MM.1S (cell line): ENCODE data around the gene KRT73.

ENCODE experiments used
- DNase-seq: peaks from one replicate; pipeline ENCODE4 v3.0.0-alpha.2; 2015
- H2AFZ ChIP-seq: fragments of 300-600 bp; sonication (generic); 2 replicates; pipeline ENCODE4 v1.6.0; 2016; ENCODE audit warnings: antibody characterized with exemption, low read length
- H3F3A ChIP-seq: fragments of 300-600 bp; sonication (generic); 2 replicates; pipeline ENCODE4 v1.6.1; 2016; ENCODE audit warnings: mild to moderate bottlenecking, antibody characterized with exemption, low read length, moderate library complexity, mixed read lengths; ENCODE audit not compliant: insufficient read depth
- H3K27ac ChIP-seq: fragments of 300-600 bp; sonication (generic); 2 replicates; pipeline ENCODE4 v1.5.1; 2016; ENCODE audit warnings: mild to moderate bottlenecking, low read length
- H3K27me3 ChIP-seq: fragments of 300-600 bp; sonication (generic); replicated peaks from 2 replicates; pipeline ENCODE4 v1.6.0; 2016; ENCODE audit warnings: low read length; ENCODE audit not compliant: insufficient read depth
- H3K36me3 ChIP-seq: fragments of 300-600 bp; sonication (generic); replicated peaks from 2 replicates; pipeline ENCODE4 v1.6.1; 2016; ENCODE audit warnings: mild to moderate bottlenecking, low read length, mixed read lengths; ENCODE audit not compliant: insufficient read depth
- H3K4me1 ChIP-seq: fragments of 300-600 bp; sonication (generic); 2 replicates; pipeline ENCODE4 v1.6.1; 2016; ENCODE audit warnings: low read length, mixed read lengths
- H3K4me2 ChIP-seq: fragments of 300-600 bp; sonication (generic); 2 replicates; pipeline ENCODE4 v1.6.0; 2016; ENCODE audit warnings: low read depth, low read length
- H3K4me3 ChIP-seq: fragments of 300-600 bp; sonication (generic); 2 replicates; pipeline ENCODE4 v1.5.1; 2016; ENCODE audit warnings: low read length, mixed read lengths
- H3K79me2 ChIP-seq: fragments of 300-600 bp; sonication (generic); 2 replicates; pipeline ENCODE4 v1.6.1; 2016; ENCODE audit warnings: mixed run types, low read length, mixed read lengths
- H3K9ac ChIP-seq: fragments of 300-600 bp; sonication (generic); 2 replicates; pipeline ENCODE4 v1.6.1; 2016; ENCODE audit warnings: low read length, mixed read lengths
- H3K9me2 ChIP-seq: fragments of 300-600 bp; sonication (generic); replicated peaks from 2 replicates; pipeline ENCODE4 v1.6.1; 2016; ENCODE audit warnings: mild to moderate bottlenecking, low read length, mixed read lengths; ENCODE audit not compliant: insufficient read depth
- H3K9me3 ChIP-seq: fragments of 300-600 bp; sonication (generic); replicated peaks from 2 replicates; pipeline ENCODE4 v1.6.1; 2016; ENCODE audit warnings: mild to moderate bottlenecking, low read length, mixed read lengths; ENCODE audit not compliant: insufficient read depth
- H4K20me1 ChIP-seq: fragments of 300-600 bp; sonication (generic); 2 replicates; pipeline ENCODE4 v1.6.1; 2016; ENCODE audit warnings: mild to moderate bottlenecking, low read length, moderate library complexity, mixed read lengths; ENCODE audit not compliant: insufficient read depth
- EZH2 ChIP-seq: fragments of 300-600 bp; sonication (generic); optimal IDR thresholded peaks from 2 replicates; pipeline ENCODE3; 2017; ENCODE audit warnings: low read depth, mild to moderate bottlenecking, antibody characterized with exemption, low read length, mixed read lengths
- EZH2phosphoT487 ChIP-seq: fragments of 300-600 bp; sonication (generic); IDR thresholded peaks from 2 replicates; pipeline ENCODE4 v1.6.1; 2018; ENCODE audit warnings: antibody characterized with exemption, low read length
- TF ChIP-seq, protein P1 (sequence below): fragments of 300-600 bp; sonication (generic); IDR thresholded peaks from 2 replicates; pipeline ENCODE4 v1.5.1; 2016; ENCODE audit warnings: antibody characterized with exemption, low read length, mixed read lengths

KRT73 gene

DNA sequence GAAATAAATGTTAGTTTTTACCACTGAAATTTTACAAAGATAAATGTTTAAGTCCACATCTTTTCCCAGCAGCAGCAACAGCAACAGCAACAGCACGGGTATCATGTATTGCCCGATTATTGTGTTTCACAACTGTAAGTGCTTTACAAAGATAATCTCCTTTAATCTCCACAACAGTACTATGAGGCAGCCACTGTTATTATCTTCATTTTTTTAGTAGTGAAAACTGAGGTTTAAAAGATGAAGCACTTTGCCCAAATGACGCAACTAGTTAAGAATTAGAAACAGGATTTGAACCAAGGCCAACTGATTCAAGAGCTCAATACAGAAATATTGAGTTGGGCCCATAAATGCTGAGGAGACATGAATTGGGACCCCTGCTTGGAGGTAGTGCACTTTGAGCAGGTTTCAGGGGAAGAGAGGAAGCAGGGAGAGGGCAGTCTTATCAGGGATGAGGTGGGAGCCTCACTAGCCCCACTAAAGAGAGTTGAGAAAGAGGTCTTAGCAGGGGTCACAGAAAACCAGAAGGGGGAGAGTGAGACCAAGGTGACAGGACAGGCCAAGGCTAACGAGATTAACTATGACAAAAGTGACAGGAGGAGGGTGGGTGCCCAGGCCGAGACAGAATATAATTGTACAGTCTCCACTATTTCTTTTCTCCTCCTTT lies 18.4 kb upstream of the KRT73 start:
- Histone ChIP-seq H2AFZ (no peak overlapping the region), H3K27ac (no peak overlapping the region), H3K9ac (no peak overlapping the region), H3K4me3 (no peak overlapping the region), H3K9me2 (no peaks in the 10 kb centered on the region), H4K20me1 (no peaks in the 10 kb centered on the region), H3K4me1 (no peaks in the 10 kb centered on the region), H3K9me3 (no peaks in the 10 kb centered on the region), H3K79me2 (no peaks in the 10 kb centered on the region), H3K4me2 (no peak overlapping the region), H3K27me3 (peaks cover 20% of the 10 kb centered on the region), H3K36me3 (no peaks in the 10 kb centered on the region), H3F3A (no peaks in the 10 kb centered on the region)
- no peak for DNase-seq
- TF ChIP-seq EZH2phosphoT487 = no peak
- TF ChIP-seq, protein P1, sequence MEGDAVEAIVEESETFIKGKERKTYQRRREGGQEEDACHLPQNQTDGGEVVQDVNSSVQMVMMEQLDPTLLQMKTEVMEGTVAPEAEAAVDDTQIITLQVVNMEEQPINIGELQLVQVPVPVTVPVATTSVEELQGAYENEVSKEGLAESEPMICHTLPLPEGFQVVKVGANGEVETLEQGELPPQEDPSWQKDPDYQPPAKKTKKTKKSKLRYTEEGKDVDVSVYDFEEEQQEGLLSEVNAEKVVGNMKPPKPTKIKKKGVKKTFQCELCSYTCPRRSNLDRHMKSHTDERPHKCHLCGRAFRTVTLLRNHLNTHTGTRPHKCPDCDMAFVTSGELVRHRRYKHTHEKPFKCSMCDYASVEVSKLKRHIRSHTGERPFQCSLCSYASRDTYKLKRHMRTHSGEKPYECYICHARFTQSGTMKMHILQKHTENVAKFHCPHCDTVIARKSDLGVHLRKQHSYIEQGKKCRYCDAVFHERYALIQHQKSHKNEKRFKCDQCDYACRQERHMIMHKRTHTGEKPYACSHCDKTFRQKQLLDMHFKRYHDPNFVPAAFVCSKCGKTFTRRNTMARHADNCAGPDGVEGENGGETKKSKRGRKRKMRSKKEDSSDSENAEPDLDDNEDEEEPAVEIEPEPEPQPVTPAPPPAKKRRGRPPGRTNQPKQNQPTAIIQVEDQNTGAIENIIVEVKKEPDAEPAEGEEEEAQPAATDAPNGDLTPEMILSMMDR = no peak
- no peak for TF ChIP-seq EZH2

DNA sequence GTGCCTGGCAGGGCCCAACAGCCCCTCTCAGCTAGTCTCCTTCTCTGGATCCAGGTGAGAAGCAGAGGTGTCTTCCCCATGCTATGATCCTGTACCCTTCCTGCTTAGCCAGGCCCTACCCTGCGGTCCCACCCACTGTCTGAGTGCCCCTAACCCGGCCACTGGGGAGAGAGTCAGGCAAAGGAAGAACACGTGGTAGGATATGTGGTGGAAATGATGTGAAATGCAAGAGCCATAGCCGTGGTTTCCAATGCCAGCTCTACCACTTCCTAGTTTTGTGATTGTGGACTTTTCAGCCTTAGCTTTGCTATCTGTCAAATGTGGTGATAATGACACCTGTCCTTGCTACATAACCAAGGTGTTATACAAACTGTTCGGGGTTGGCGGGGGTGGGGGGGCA lies 17.8 kb upstream of the KRT73 start:
- Histone ChIP-seq H3F3A (no peaks in the 10 kb centered on the region), H2AFZ (no peak overlapping the region), H3K9me3 (no peaks in the 10 kb centered on the region), H3K27ac (no peak overlapping the region), H3K9me2 (no peaks in the 10 kb centered on the region), H3K79me2 (no peaks in the 10 kb centered on the region), H4K20me1 (no peaks in the 10 kb centered on the region), H3K36me3 (no peaks in the 10 kb centered on the region), H3K4me3 (no peak overlapping the region), H3K27me3 (peaks cover 19% of the 10 kb centered on the region), H3K4me1 (no peaks in the 10 kb centered on the region), H3K9ac (no peak overlapping the region), H3K4me2 (no peak overlapping the region)
- no peak for DNase-seq
- TF ChIP-seq, protein P1 = no peak
- TF ChIP-seq EZH2phosphoT487 = no peak
- TF ChIP-seq EZH2 = no peak

DNA sequence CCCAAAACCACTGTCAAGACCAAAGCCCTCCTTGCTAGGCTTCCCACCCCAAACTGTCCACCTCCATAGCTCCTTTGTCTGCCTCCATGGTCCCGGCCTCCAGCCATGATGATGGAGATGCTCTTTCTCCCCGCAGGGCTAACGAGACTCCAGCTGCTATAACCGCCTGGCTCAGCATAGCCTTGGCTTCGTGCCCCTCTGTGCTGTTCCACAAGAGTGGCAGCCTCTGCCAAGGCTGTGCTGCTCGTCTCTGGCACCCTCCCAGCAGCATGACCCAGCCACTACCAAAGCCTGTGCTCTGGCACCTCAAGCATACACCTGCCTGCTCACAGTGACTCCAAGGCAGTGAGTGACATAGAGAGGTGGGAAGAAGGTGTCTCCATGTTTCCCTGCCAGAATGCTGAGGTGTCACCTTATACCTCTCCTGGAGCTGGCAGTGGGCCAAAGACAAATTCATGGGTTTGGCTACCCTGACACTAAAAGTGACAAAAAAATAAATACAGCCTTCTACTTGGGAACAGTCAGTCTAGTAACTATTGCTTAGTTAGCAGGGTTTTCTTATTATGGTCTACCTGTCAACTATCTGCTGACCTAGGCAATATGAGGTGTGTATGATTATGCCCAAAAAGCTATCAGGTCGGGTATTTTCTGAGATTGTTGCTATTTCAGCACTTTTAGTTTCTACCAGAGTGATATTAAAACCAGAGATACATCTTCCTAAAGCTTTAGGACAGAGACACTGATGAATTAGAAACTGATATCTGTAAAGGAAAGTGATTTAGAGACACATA lies 16.1 kb upstream of the KRT73 start:
- Histone ChIP-seq H3K36me3 (no peaks in the 10 kb centered on the region), H3K4me3 (no peak overlapping the region), H3K9me3 (no peaks in the 10 kb centered on the region), H3K9ac (no peak overlapping the region), H3K27me3 (0 out of 2 replicates have a peak, but pooled peaks cover 9% of the 10 kb centered on the region), H3F3A (no peaks in the 10 kb centered on the region), H3K79me2 (no peaks in the 10 kb centered on the region), H4K20me1 (no peaks in the 10 kb centered on the region), H3K4me1 (no peaks in the 10 kb centered on the region), H3K9me2 (no peaks in the 10 kb centered on the region), H3K4me2 (no peak overlapping the region), H2AFZ (no peak overlapping the region), H3K27ac (no peak overlapping the region)
- peak; percentile 13 for DNase-seq
- TF ChIP-seq, protein P1 = no peak
- TF ChIP-seq EZH2phosphoT487 (no peak), EZH2 (no peak)
